ENCODE measurements around the gene MKRN2.
"Not testable (repeated sequence)": the region's sequence is repeated elsewhere in the genome, so short reads cannot be mapped to it uniquely, and the experiment has no call there.

The MKRN2 gene, protein sequence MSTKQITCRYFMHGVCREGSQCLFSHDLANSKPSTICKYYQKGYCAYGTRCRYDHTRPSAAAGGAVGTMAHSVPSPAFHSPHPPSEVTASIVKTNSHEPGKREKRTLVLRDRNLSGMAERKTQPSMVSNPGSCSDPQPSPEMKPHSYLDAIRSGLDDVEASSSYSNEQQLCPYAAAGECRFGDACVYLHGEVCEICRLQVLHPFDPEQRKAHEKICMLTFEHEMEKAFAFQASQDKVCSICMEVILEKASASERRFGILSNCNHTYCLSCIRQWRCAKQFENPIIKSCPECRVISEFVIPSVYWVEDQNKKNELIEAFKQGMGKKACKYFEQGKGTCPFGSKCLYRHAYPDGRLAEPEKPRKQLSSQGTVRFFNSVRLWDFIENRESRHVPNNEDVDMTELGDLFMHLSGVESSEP

DNA sequence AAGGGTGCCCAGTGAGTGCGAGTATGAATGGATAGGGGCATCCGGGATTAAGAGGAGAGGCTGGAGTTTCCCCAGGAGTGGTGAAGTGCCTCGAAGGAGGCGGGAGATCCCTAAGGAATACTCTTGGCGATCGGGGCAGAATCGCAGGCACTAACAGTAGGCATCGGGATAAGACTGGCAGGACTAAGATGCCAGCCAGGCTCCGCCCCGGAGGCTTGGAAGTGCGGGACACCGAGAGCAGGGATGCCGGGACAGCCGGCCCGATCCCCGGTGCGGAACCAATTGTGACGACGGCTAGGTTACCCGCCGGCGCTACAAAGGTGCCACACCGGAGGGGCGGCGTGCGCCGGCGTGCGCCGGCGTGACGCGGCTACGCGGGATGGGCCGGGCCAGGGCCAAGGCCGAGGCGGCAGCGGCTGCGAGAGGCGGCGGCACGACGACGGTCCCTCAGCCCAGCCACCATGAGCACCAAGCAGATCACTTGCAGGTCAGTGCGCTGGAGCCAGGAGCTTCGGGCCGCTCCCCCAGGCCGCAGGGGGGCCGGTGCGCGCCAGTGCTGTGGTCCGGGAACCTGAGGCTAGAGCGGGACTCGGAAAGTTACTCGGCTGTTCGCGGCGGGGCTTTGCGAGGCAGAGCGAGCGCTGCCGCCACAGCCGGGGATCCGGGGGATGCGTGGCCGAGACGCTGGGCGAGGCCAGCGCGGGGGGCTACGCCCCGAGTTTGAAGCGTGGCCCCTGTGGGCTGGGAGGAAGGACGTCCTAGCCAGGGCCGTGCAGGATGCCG is at the start of gene MKRN2:
Gene MKRN2 (plus strand): TSS at position 398 of the 783 bp plus-strand sequence. CDS start 64 bp downstream, at position 462.
- peak; percentile 55 for DNase-seq

DNA sequence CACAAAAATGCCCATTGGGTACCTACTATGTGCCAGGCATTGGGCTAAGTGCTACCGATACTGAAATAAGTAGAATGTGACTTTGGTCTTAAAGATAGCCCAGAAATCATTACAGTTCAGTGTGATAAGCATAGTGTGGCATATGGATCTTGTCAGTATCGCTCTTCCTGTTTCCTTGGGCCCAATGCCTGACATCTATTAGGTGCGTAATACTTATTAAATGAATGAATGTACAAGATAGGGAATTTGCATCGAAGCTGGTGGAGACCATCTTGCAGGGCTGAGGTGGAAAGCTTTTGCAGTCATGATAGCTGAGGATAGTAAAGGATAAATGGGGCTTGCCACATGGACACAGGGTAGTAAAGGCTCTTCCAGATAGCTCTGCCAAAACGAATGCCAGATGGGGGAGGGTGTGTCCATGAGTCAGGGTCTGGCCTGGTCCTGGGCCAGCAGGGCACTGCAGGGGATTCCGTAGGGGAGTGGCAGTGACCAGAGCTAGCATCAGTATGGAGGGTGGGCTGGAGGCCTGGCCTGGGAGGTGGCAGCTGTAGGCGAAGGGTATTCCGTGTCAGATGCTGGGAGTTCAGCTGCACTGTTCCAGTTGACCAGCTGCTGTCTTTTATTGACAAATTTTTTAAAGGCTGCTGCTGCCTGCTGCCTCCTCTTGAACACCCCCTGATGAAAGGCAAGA is 49.2 kb upstream of the MKRN2 start:
- DNase-seq, result no peak

DNA sequence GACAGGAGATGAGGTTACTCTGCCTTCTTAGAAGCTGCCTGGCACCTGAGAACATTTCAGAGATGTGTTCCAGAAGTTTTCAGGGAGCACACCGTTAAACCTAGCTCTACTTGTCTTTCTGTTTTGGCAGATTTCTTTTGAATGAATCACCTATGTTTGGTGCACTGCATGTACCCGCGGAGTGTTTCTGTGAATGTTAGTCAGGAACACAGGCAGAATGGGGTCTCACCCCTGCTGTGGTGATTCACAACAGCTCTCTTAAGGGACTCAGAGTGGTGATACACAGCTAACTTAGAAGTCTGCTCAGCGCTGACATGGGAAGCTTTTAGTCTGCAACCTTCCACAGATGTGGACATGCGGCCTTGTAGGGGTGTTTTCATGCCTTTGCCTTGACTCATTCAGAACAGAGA is 48.6 kb upstream of the MKRN2 start:
- no peak for DNase-seq

DNA sequence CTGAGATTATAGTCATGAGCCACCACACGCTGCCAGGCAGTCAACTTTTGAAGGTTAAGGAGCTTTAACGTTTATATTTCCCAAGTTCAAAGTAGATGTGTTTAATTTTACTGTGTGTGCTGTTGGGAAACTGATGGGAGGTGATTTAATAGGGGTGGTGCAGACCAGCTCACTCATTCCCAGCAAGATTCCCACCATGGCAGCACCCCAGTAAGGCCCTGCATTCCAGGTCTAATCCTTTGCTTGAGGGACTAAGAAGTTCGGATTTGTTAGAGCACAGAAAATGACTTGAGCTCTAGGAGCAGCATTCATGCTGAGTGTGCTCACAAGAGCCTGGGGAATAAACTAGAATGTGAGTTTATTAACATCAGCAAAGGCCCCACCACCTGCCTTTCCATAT is 47.4 kb upstream of the MKRN2 start:
- no peak for DNase-seq

DNA sequence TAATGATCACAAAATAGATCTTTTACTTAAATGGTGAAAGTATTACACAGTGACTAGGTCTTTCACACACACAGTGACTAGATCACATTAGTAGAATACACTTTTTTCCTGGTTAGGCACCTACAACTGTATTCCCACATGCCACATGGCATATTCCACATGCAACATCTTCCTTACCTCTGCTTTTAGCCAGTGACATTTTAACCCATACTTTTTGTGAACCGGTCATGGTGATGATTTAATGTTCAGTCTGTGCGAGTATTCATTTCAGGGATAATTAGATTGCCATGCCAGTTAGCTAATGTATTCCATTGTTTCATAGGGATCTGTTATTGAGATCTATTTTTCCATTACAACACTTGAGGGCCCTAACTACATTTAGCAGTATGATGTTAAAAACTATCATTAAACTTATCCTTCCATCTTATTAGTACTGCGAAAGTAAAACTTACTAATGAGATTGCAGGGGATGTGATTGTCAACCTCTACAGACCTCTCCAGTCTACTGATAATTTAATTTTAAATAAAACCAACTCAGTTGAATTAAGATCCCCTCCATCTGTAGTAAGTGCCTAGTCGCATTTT is 44.3 kb upstream of the MKRN2 start:
- no peak for DNase-seq

DNA sequence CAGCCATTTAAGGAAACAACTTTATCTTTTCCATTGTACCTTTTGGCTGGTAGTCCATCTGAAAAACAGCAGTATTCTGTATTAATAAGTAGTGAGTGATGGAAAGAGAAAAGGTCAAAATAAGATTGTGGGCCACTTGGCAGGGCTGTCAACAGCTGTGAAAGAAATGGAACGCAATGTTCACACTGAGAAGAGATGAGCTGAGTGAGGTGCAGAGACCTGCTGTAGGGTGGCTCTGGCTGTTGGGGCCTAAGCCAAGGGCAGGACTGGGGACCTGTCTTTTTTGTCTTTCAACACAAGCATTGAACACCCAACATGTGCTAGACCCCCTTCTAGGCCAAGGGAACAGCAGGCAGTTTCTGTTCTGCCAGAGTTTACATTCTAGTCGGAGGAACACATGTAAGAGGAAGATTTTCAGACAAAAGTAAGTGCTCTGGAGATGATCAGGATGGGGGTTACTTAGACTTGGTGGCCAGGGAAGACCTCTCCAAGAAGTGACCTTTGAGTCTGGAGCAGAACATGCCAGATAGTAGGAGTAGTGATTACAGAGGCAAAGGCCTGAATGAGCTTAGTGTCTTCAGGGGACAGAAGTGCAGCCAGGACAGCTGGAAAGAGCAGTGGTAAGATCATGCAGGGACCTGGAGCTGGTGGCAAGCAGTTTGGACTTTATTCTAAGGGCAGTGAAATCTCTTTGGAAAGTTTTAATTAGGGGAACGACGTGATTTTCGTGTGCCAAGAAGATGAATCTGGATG is 43.0 kb upstream of the MKRN2 start:
- DNase-seq, result no peak

DNA sequence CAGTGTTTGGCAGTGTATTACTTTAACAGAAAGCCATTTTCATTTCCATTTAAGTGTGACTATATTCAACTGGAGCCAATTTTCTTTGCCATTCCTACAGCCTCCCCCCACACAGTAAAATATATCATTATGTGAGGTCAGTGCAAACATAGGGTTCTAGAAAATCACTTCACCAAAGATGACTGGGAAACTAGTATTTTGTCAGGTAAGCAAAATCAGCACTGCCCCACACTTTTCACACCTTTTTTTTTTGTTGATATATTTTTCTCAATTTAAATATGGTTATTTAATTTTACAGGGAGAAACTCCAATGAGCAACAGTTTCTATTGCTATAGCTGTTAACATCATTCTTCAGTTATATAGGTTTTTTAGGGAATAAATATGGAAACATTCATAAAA is 41.3 kb upstream of the MKRN2 start:
- no peak for DNase-seq

DNA sequence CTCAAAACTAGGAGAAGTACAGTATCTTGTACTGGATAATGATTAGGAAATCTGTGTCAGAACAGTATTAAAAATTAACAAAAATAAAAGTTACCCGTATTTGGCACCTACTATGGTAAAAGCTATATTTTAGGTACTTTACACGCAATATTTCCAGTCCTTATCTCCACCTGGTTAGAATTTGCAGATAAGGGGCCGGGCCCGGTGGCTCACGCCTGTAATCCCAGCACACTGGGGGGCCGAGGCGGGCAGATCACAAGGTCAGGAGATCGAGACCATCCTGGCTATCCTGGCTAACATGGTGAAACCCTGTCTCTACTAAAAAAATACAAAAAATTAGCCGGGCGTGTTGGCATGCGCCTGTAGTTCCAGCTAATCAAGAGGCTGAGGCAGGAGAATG is 40.0 kb upstream of the MKRN2 start:
- no peak for DNase-seq

DNA sequence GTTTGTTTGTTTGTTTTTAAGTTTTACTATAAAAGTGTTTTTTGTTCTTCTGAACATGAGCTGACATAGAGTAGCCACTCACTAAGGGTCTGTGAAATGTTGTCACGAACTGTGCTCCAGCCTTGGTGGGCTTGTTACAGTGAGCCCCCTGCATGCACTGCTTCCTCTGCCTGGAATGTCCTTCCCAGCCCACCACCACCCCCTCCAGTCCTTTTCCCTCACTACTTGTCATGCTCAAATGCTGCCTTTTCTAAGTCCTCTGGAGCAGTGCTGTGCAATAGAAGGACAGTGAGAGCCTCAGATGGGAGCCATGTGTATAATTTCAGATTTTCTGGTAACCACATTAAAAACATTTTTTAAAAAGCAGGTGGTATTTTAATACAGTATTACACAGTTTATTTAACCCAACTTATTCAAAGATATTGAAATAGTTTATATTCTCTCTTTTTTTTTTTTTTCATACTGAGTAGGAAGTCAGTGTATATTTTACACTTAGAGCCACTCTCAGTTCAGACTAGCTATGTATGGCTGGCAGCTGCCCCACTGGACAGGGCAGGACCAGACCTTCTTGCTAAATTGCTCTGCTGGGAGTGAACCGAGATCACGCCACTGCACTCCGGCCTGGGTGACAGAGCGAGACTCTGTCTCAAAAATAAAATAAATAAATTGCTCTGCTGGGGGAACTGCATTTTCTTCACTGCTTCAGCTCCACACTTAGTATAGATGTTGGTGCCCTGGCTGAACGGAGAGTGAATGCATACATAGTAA is 38.4 kb upstream of the MKRN2 start:
- no peak for DNase-seq

DNA sequence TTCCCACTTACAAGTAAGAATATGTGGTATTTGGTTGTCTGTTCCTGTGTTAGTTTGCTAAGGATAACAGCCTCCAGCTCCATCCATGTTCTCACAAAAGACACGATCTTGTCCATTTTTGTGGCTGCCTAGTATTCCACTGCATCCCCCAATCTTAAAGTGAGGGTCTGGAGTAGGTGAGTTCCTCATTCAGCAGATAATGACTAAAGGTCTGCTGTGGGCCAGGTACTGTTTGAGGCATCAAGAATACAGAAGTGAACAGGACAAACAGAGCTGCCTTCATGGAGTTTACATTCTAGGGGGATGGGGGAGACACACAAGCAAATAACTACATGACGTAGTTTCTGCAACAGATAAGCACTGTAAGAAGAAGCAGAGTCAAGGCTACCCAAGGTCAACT is 35.9 kb upstream of the MKRN2 start:
- DNase-seq, result no peak

DNA sequence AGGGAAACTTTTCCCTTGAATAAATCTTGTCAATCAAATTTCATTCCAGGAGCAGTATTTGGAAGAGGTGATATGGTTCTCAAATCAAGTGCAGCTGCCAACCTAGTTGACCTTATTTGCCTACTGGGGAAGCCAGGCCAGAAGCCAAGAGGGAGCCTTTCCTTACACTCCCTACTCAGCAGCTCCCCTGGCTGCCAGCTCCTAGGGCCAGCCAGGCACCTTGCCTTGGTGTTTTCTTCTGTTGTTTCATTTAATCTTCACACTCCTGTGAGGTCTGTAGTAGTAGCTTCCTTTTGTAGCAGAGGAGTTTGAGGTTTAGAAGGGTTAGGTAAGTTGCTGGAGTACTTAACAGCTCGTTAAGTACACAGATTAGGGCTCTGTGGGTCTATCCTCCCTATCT is 34.2 kb upstream of the MKRN2 start:
- no peak for DNase-seq

DNA sequence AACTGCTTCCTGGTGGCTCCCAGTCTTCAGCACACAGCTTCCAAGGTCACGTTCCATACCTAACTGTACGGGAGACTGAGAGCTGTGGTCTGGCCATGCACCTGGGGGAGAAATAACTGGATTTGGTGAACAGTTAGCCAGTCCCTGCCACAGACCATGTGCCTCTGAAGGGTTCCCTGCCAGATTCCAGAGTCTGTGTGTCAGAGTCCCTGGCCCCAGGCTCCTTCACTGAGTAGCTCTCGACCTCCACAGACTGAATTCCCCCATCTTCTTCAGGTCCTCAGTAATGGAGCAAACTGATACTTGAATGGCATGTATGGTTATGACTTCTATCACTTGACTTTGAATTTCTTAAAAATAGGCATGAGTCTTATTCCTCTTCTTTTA is 29.1 kb upstream of the MKRN2 start:
- no peak for DNase-seq

DNA sequence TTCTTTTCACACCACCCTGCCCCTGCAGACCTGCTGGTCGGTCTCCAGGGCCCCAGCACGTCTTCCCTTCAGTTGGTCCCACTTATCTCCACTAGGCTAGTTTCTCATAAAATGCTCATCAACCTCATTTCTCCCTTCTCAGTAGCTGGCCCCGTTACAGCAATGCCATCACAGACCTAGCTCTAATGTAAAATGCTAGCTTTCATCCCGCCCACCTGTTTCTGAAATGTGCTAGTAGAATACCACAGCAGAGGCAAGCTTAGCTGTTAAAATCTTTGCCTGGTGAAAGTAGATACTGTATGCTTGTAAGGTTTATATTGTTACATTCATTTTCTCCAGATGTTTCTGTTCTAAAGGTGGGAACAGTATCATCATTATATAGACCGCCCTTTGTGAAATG is 24.7 kb upstream of the MKRN2 start:
- no peak for DNase-seq

DNA sequence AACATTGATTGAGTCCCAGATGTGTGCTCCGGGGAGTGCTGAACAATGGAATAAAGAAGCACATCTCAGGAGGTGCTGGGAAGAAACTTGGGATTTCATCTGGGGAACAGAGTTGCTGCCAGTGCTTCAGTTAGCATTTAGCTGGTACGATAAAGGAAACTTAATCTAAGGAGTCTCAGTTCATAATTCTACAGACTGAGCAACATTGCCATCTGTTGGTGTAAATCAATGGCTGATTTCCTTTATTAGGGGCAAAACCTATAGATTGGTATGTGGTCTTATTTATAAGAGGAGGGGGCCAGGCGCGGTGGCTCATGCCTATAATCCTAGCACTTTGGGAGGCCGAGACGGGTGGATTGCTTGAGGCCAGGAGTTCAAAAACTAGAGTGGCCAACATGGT is 20.5 kb upstream of the MKRN2 start:
- DNase-seq, result no peak

DNA sequence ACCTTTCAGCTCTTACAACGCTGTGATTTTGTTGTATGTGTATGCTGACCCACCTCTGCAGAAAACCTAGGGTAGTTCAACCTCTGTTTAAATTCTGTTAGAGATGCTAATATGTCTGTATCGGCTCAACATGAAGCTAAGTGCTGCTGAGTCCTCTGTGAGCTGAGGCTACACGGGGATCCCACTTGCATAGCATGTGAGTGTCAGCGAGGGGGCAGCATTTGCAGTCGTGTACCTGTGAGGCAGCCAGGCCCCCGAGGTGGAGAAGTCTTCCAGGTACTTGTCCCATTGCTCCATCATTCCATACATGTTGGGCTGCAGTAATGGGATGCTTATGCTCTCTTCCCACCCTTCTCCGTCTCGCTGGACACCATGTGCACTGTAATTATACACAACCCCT is 15.3 kb upstream of the MKRN2 start:
- DNase-seq, result no peak

DNA sequence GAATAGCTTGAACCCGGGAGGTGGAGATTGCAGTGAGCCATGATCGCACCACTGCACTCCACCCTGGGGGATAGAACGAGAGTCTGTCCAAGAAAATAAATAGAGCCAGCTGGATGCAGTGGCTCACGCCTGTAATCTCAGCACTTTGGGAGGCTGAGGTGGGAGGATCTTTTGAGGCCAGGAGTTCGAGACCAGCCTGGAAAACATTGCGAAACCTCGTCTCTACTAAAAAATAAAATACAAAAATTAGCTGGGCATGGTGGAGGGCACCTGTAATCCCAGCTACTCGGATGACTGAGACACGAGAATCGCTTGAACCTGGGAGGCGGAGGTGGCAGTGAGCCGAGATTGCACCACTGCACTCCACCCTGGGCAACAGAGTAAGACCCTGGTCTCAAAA is 13.4 kb upstream of the MKRN2 start:
- not testable (repeated sequence) for DNase-seq

DNA sequence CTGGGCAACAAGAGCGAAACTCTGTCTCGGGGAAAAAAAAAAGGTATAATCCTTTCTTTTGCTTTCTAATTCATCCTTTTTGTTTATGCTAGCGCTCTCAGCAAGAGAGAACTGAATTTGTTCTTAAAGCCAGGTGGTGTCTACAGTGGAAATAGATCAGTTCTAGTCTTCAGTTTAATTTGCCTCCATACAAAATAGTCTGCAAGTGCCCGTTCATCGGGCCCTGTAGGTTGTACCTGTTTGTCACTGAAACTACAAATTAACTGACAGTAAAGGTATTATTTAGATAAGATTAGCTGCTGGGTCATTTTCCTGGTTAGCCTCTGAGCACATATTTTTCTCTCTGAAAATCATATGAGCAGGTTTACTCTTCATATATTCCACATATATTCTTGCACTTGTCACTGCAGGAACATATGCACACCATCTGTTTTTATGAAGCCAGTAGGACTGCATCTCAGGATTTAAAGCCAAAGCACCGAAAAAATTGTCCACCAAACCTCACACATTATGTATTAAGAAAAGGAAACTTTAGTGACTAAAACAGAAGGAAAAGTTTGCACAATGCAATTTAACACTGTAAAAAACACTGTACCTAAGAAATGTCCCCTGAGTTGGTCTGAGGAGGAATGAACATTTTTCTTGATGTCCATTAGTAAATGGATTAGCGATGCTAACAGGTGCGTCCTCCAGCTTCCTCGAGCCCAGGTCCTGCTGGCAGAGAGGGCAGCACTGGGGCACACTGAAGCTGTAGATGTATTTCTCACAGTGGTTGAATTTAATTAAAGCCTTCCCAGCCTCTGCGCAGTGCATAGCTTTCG is 12.0 kb upstream of the MKRN2 start:
- peak; percentile 56 for DNase-seq

DNA sequence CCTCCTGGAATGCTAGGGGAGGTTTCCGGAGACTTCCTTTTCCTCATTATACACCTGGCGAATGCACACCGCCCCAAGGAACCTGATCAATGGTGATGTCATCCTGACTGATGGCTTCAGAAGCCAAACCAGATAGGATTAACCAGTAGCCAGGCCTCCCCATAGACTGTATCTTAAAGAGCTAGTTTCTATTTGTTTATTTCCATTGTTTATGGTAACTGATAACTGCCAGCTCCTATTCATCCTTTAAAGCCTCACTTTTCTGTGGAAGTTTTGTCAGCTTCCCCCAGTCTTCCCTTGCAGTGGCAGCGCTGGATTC is 11.5 kb upstream of the MKRN2 start, which contains the start of gene MKRN2OS:
Gene MKRN2OS (minus strand): TSS at position 27 of the 319 bp plus-strand sequence. CDS start 35 bp downstream, outside the sequence.
- no peak for DNase-seq

DNA sequence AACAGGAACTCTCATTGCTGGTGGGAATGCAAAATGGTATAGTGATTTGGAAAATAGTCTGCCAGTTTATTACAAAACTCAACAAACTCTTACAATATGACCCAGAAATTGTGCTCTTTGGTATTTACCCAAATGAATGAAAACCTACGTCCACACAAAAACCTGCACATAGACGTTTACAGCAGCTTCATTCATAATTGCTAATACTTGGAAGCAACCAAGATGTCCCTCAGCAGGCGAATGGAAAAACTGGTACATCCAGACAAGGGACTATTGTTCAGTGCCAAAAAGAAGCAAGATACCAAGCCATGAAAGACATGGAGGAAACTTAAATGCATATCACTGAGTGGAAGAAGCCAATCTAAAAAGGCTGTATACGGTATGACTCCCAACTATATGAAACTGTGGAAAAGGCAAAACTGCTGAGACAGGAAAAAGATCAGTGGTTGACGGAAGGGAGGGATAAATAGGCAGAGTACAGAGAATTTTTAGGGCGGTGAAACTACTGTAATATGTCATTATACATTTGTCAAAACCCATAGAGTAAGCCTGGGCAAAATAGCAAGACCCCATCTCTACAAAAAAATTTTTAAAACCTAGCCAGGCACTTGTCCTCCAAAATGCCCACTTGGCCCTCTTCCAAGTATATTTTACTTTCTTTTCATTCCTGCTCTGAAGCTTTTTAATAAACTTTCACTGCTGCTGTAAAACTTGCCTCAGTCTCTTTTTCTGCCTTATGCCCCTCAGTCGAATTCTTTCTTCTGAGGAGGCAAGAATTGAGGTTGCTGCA is 6.7 kb upstream of the MKRN2 start:
- no peak for DNase-seq

DNA sequence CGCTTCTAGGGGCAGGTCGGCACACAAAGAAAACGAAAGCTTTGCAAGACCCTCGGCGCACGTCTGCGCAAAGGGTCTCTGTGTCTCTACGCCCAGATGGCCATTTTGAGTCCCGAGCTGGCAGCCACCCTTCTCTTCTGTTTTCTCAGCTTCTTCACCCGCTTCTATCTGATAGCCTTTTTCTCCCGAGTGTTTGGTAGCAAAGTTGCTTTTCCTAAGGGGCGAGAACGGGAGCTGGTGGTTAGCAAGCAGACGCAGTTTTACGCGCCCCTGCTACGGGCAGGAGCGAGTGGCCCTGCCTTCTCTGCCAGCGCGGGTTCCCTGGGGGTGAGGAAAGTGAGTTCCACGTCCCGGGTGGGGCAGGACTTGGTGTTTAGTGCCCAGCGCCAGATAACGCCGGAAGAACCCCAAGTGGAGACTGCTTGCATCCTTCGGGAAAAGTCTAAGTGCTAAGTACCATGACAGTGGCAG is 2.9 kb upstream of the MKRN2 start:
- no peak for DNase-seq

Measured in NCI-H524 treated with DMSO at 0.1 percent for 48 hours (cell line).